ENCODE measurements around the gene MRPS9. TPM values are rescaled to one million over a fixed set of nuclear protein-coding genes. Genes with fewer than 3 reads are reported as not detected.

The MRPS9 gene
- 19.5 and 22.0 TPM in 2 replicates for total RNA-seq

GRCh38 chr2:105037572-105038382 is at the start of gene MRPS9:
Gene MRPS9, plus strand, starts transcription at chr2:105038069. Its CDS starts 24 bp downstream, at chr2:105038093.

Other genes starting within 250 kb of the MRPS9 start
- gene POU3F3, start 184.0 kb upstream of the MRPS9 start, total RNA-seq = 0.37 and 18.2 TPM in 2 replicates
- not detected in 2 replicates for gene GPR45, start 203.7 kb downstream of the MRPS9 start, total RNA-seq